A673 (cell line): ENCODE data around the gene ZBTB16. TPM values are rescaled to one million over a fixed set of nuclear protein-coding genes. Genes with fewer than 3 reads are reported as not detected.

Source experiments
- BruUV-seq: library from RNA; stranded (reverse); fragments of 400-500 nt; replicated peaks from 2 replicates; lab custom pipeline; 2021; lab: Mats Ljungman, UMichigan
- CTCF ChIA-PET: fragments of 300-600 bp; sonication (Branson Sonifier 250); formaldehyde crosslinking; loops from one replicate; lab custom pipeline; 2022; ENCODE audit warnings: antibody characterized with exemption; lab: Charles Lee
- POLR2A ChIA-PET: fragments of 300-600 bp; sonication (Branson Sonifier 250); formaldehyde crosslinking; loops from one replicate; lab custom pipeline; 2022; ENCODE audit warnings: antibody characterized with exemption; ENCODE audit not compliant: low non-redundant PET; lab: Charles Lee
- DNase-seq: peaks from one replicate; pipeline ENCODE4 v3.0.0-alpha.2; 2015; ENCODE audit warnings: low spot score
- H3K27ac ChIP-seq: fragments of 200-600 bp; sonication (generic); 2 replicates; pipeline ENCODE4 v1.5.1; 2016; ENCODE audit warnings: mixed run types, low read depth, mild to moderate bottlenecking, mixed read lengths, antibody characterized with exemption, low read length; ENCODE audit not compliant: poor library complexity, severe bottlenecking
- H3K27me3 ChIP-seq: fragments of 200-600 bp; sonication (generic); replicated peaks from 2 replicates; pipeline ENCODE4 v1.6.1; 2017; ENCODE audit warnings: mixed run types, low read depth, mild to moderate bottlenecking, mixed read lengths, antibody characterized with exemption, low read length; ENCODE audit not compliant: insufficient read depth, poor library complexity
- H3K36me3 ChIP-seq: fragments of 200-600 bp; sonication (generic); 2 replicates; pipeline ENCODE4 v1.6.1; 2016; ENCODE audit warnings: mixed run types, mild to moderate bottlenecking, mixed read lengths, antibody characterized with exemption, low read length; ENCODE audit not compliant: insufficient read depth, poor library complexity, severe bottlenecking
- H3K4me1 ChIP-seq: fragments of 200-600 bp; sonication (generic); 2 replicates; pipeline ENCODE4 v1.6.1; 2017; ENCODE audit warnings: mixed run types, mild to moderate bottlenecking, mixed read lengths, antibody characterized with exemption, low read length; ENCODE audit not compliant: insufficient read depth, poor library complexity, severe bottlenecking
- H3K4me3 ChIP-seq: fragments of 200-600 bp; sonication (generic); 2 replicates; pipeline ENCODE4 v1.5.1; 2016; ENCODE audit warnings: low read depth, mixed run types, mild to moderate bottlenecking, mixed read lengths, low read length; ENCODE audit not compliant: poor library complexity, severe bottlenecking
- H3K9me3 ChIP-seq: fragments of 200-600 bp; sonication (generic); 2 replicates; pipeline ENCODE4 v1.6.1; 2016; ENCODE audit warnings: mixed run types, low read depth, mild to moderate bottlenecking, mixed read lengths, antibody characterized with exemption, low read length; ENCODE audit not compliant: poor library complexity, severe bottlenecking
- EZH2 ChIP-seq: fragments of 200-600 bp; sonication (generic); IDR thresholded peaks from 2 replicates; pipeline ENCODE4 v1.6.1; 2017; ENCODE audit warnings: borderline replicate concordance, low read depth, mild to moderate bottlenecking, mixed read lengths, antibody characterized with exemption, low read length; ENCODE audit not compliant: poor library complexity, severe bottlenecking
- intact Hi-C: fragments of 100-400 bp; cut with micrococcal nuclease; formaldehyde crosslinking; loops from one replicate; pipeline ENCODE4 v1.10.0; 2022; ENCODE audit not compliant: unreplicated experiment
- total RNA-seq: library from RNA; stranded (reverse); gene quantifications from 2 replicates; pipeline ENCODE4 v1.2.3, GENCODE V29; 2021
- TF ChIP-seq, protein P1 (sequence below): fragments of 300-800, 200-600 bp; sonication (generic); conservative IDR thresholded peaks from 2 replicates; pipeline ENCODE4 v1.5.1; 2017; ENCODE audit warnings: low read depth, mild to moderate bottlenecking, antibody characterized with exemption, low read length, moderate library complexity, mixed read lengths

The ZBTB16 gene
- total RNA-seq, 1 experiment from 2014 or later: 12.0 TPM

DNA sequence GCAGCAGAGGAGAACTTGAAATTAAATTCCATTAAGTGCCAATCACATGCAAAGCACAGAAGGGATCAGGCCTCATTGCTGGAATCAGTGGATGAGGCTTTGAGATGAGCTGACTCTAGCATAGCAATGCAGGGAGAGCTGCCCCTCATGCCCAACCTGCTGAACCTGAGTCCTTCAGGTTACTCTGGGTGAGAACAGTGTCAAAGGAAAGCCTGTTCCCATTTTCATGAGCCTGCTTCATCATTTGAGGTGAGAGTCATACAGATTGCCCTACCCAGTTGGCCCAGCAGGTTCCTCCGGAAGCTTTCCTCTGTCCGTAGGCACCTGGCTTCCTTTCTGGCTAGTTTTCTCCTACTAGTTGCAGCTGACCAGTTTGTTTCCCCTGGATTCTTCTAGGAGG lies 25.9 kb upstream of the ZBTB16 start:
- H3K9me3 ChIP-seq: no peaks in the 10 kb centered on the region
- H3K27me3 ChIP-seq: no peaks in the 10 kb centered on the region
- intact Hi-C loops: no loop called here
- DNase-seq: no peak
- BruUV-seq: no TSS peak
- no peak overlapping the region for H3K4me3 ChIP-seq
- ChIA-PET POLR2A (interaction anchor here (0.6 kb wide), 1 partner anchor 276 kb away, joined by 4 read pairs; no protein-coding TSS in a partner anchor), CTCF (no interaction called here)
- no peaks in the 10 kb centered on the region for H3K36me3 ChIP-seq
- H3K4me1 ChIP-seq: peaks cover 11% of the 10 kb centered on the region
- TF ChIP-seq EZH2: no peak
- TF ChIP-seq, protein P1, sequence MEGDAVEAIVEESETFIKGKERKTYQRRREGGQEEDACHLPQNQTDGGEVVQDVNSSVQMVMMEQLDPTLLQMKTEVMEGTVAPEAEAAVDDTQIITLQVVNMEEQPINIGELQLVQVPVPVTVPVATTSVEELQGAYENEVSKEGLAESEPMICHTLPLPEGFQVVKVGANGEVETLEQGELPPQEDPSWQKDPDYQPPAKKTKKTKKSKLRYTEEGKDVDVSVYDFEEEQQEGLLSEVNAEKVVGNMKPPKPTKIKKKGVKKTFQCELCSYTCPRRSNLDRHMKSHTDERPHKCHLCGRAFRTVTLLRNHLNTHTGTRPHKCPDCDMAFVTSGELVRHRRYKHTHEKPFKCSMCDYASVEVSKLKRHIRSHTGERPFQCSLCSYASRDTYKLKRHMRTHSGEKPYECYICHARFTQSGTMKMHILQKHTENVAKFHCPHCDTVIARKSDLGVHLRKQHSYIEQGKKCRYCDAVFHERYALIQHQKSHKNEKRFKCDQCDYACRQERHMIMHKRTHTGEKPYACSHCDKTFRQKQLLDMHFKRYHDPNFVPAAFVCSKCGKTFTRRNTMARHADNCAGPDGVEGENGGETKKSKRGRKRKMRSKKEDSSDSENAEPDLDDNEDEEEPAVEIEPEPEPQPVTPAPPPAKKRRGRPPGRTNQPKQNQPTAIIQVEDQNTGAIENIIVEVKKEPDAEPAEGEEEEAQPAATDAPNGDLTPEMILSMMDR: no peak
- H3K27ac ChIP-seq: no peak overlapping the region

DNA sequence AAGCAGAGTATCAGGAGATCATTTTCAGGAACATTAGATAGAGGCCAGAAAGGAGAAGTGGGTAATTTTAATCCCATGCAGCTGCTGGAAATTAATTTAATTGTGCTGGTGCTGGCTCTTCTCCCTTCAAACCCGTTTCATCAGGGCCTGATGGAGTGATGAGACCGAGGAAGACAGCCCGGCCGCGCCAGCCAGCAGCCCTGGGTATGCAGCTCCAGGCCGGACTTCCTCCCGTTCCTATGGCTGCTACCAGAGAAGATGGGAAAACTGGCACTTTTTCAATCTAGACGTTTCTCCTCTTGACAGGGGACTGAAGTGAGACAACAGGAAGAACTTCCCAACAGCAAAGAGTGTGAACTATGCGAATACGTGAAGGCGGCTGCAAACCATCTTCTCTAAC lies 24.6 kb upstream of the ZBTB16 start:
- BruUV-seq: no TSS peak
- POLR2A ChIA-PET: no interaction called here
- TF ChIP-seq, protein P1: no peak
- TF ChIP-seq EZH2: no peak

DNA sequence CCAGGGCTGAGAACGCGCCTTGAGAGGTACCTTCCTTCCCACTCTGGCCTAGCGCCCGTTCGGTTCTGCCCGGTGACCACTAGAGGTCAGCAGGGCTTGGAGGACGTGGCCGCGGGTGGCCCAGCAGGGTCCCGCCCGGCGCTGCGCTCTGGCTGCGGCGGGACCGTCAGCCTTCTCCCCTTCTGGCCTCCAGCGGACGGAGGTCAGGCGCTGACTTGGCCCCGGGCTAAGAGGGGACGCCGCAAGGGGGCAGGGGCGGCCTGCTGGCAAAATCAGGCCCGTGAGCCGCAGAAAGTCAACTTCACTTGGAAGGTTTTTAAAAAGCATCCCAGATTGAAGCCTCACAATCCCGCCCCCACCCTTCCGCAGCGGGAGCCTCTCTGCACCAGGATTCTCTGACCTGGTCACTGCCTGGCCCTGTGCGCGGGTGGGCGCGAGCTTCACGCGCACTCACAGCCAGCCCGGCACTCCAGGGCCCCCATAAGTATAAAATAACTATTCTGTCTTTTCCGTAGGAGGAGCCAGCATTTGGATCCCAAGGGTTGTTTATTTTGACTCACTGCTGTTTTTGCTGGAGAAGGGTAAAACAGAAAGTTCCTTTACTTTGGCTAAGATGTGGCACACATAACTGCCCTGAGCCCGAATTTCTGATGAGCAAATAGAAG lies 23.2 kb upstream of the ZBTB16 start:
- ChIA-PET POLR2A (no interaction called here), CTCF (interaction anchor here (1.1 kb wide), 1 partner anchor 226 kb away, joined by 3 read pairs; no protein-coding TSS in a partner anchor)
- Histone ChIP-seq H3K4me3 (peak overlapping the region; percentile 38), H3K4me1 (peaks cover 11% of the 10 kb centered on the region), H3K27ac (no peak overlapping the region), H3K9me3 (no peaks in the 10 kb centered on the region), H3K27me3 (no peaks in the 10 kb centered on the region), H3K36me3 (no peaks in the 10 kb centered on the region)
- TF ChIP-seq EZH2: no peak
- TF ChIP-seq, protein P1: peak; percentile 89
- peak; percentile 66 for DNase-seq
- intact Hi-C loops: loop anchor here (1.0 to 5.0 kb wide), 2 partner anchors 146 to 225 kb away; no protein-coding TSS in a partner anchor
- BruUV-seq: no TSS peak

More for the DNA sequence above, 24.6 kb upstream of the ZBTB16 start:
- H3K27me3 ChIP-seq: no peaks in the 10 kb centered on the region
- intact Hi-C loops: loop anchor here (5.0 kb wide), 1 partner anchor 147 kb away; no protein-coding TSS in a partner anchor
- H3K9me3 ChIP-seq: no peaks in the 10 kb centered on the region
- peaks cover 11% of the 10 kb centered on the region for H3K4me1 ChIP-seq
- no peak overlapping the region for H3K4me3 ChIP-seq
- no peaks in the 10 kb centered on the region for H3K36me3 ChIP-seq
- DNase-seq: no peak
- no peak overlapping the region for H3K27ac ChIP-seq
- CTCF ChIA-PET: interaction anchor here (1.1 kb wide), 1 partner anchor 228 kb away, joined by 3 read pairs; no protein-coding TSS in a partner anchor
